GM19463 (cell line): ENCODE results near the gene MKNK2.

Experiments used
- ATAC-seq: cut with Tn5 transposase; IDR thresholded peaks from one replicate; pipeline ENCODE4 v1.9.1; 2021; ENCODE audit warnings: mild to moderate bottlenecking, moderate library complexity; ENCODE audit not compliant: unreplicated experiment

Gene MKNK2

DNA sequence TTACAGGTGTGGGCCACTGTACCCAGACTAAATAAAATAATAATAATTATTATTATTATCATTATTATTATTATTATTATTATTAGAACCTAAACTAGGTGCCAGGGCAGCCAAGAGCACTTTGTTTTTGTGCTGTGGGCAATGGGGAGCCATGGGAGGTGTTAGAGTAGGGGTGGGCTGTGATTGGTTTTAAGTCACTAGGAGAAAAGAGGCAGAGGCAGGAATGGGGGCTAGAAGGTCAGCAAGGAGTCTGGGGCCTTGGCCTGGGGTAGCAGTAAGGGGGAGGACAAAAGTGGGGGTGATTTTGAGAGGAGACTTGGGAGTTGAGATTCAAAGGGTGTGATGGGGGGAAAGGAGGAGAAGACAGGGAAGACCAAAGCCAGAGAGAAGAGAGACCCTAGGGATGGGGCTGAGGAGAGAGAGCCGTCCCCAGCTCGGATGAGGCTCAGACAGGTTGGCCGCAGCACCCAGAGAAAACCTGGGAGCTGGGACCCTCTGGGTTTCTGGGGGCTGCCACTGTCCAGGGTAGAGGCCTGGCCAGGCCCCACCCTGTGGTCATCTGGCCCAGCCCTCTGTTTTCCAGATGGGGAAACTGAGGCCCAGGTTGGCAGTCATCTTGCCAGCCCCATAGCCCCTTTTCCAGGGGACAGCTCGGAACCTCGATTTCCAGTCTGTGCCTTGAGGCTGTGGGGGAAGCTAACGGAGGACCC, 17.8 kb downstream of the MKNK2 start:
- no peak for ATAC-seq

DNA sequence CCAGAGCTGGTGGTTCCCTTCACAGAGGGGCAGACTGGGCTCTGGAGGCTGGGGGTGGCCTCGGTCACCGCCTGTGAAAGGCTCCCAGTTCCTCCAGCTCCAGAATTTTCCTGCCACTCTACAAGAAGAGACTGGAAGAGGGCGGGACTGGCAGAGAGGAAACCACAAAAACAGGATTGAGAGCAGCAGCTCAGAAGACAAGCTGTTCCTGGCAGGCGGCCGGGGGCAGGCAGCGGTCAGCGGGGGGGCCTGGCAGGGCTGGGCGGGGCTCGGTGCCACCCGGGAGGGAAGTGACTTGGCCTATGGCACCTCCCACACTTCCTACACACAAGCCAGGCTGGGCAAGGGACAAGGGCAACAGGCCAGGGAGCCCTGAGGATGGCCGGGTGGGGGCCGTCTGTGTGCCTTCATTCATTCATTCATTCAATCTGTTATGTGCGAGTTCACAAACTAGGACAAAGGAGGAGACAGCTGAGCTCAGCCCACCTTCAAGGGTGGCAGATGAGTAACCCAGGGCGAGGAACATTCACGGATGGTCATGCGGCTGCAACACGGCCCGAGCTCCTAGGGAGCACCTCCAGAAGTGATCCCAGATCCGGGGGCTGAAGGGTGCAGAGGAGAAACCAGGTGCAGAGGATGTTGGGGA, 18.6 kb downstream of the MKNK2 start:
- ATAC-seq = no peak

DNA sequence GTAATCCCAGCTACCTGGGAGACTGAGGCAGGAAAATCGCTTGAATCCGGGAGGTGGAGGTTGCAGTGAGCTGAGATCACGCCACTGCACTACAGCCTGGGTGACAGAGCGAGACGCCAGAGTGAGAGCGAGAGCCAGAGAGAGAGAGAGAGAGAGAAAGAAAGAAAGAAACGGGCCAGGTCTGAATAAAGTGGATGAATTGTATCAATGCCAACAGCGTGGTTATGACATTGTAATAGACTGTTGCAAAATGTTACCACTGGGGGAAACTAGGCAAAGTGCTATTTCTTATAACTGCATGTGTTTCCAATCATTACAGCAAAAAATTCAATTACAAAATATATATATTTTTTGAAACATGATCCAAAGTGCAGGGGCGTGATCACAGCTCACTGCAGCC, 23.7 kb downstream of the MKNK2 start:
- ATAC-seq = no peak

DNA sequence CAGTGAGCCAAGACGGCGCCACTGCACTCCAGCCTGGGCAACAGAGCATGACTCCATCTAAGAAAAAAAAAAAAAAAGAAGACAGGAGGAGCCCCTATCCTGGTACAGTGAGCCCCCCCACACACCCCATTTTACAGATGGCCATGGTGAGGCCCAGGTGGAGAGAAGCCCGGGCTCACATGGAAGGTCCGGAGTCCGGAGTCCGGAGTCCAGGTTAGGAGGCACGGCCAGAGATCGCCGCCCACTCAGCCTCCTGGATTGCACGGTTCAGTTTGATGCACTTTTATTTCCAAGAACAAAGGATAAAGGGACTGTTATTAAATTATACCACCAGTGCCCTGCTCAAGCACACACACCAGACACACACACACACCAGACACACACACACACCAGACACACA, 24.3 kb downstream of the MKNK2 start:
- no peak for ATAC-seq

DNA sequence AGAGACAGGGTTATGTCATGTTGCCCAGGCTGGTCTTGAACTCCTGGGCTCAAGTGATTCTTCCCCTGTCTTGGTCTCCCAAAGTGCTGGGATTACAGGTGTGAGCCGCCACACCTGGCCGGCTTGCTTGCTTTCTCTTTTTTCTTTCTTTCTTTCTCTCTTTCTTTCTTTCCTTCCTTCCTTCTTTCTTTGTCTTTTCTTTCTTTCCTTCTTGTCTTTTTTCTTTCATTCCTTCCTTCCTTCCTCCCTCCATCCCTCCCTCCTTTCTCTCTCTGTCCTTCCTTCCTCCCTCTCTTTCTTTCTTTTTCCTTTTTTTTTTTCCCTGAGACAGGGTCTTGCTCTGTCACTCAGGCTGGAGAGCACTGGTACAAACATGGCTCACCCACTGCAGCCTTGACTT, 28.8 kb downstream of the MKNK2 start:
- ATAC-seq = no peak

DNA sequence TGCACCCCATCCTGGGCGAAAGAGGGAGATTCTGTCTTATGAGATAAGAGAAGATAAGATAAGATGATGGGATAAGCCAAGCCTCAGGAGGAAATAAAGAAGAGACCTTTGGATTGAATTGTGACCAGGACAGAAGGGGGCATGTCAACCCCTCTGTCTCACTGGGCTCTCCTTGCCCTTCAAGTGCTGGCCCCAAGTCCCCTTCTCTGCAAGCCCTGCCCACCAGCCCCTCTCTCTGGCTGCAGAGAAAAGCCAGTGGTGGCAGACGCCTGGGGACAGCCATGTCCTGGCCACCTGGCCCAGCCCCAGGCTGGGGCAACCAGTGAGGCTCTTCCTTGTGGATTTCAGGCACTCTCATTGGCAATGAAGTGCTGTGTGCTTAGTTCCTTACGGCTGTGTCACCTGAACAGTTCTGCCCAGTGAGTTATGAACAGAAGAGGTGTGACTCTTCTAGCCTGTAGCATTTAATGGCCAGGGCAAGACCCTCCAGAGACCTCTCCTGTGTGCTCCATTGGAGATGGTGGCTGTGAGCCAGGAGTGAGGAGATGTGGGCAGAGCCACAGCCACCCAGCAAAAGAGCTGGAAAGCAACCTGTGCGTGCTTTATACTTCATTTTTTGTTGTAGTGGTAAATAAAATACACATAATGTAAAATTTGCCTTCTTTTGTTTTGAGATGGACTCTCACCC, 29.4 kb downstream of the MKNK2 start:
- no peak for ATAC-seq

DNA sequence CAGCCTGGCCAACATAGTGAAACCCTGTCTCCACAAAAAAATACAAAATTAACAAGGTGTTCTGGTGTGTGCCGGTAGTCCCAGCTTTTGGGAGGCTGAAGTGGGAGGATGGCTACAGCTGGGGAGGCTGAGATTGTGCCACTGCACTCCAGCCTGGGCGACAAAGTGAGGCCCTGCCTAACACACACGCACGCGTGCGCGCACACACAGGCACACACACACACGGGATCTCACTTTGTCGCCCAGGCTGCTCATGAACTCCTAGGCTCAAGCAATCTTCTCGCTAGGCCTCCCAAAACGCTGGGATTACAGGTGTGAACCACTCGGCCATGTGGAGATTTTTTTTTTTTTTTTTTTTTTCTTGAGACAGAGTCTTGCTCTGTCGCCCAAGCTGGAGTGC, 32.3 kb downstream of the MKNK2 start:
- no peak for ATAC-seq

DNA sequence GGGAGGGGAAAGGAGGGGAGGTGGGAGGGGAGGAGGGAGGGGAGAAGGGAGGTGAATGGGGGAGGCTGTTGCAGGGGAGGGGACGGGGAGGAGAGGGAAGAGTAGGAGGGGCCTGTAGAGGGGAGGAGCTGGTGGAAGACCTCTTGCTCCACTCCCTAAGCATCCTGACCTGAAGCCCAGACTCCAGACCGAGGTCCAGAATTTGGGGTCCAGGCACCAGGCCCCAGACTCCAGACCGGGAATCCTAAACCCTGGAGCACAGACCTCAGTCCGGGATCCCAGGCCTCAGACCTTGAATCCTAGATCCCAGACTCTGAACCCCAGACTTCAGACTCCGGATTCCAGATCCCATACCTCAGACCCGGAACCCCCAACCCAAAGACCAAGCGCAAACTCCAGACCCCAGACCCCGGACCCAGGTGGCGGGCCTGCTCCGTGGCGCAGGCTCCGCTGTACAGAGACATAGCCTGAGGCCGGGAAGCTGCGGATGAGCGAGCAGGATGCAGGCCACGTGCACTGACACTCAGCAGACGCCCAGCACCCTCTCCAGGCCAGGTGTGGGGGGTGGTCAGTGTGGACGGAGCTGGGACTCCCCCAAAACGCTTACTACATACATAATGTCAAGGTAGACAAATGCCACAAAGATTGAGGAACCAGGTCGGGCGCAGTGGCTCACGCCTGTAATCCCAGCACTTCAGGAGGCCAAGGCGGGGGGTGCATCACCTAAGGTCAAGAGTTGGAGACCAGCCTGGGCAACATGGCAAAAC, 34.8 kb downstream of the MKNK2 start:
- no peak for ATAC-seq

DNA sequence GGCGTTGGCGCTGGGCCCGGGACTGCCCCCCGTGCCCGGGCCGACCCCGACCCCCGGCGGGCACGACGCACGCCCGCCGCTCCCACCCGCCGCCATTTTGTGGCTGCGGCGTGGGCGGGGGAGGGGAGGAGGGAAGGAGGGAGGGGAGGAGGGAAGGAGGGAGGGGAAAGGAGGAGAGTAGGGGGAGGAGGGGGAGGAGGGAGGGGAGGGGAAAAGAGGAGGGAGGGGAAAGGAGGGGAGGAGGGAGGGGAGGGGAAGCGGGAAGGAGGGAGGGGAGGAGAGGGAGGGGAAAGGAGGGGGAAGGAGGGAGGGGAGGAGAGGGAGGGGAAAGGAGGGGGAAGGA, 35.5 kb downstream of the MKNK2 start, which contains the start of gene BTBD2:
Gene BTBD2 (minus strand): TSS at position 107 of the 343 bp plus-strand sequence. CDS start 11 bp downstream, at position 96.
- no peak for ATAC-seq

DNA sequence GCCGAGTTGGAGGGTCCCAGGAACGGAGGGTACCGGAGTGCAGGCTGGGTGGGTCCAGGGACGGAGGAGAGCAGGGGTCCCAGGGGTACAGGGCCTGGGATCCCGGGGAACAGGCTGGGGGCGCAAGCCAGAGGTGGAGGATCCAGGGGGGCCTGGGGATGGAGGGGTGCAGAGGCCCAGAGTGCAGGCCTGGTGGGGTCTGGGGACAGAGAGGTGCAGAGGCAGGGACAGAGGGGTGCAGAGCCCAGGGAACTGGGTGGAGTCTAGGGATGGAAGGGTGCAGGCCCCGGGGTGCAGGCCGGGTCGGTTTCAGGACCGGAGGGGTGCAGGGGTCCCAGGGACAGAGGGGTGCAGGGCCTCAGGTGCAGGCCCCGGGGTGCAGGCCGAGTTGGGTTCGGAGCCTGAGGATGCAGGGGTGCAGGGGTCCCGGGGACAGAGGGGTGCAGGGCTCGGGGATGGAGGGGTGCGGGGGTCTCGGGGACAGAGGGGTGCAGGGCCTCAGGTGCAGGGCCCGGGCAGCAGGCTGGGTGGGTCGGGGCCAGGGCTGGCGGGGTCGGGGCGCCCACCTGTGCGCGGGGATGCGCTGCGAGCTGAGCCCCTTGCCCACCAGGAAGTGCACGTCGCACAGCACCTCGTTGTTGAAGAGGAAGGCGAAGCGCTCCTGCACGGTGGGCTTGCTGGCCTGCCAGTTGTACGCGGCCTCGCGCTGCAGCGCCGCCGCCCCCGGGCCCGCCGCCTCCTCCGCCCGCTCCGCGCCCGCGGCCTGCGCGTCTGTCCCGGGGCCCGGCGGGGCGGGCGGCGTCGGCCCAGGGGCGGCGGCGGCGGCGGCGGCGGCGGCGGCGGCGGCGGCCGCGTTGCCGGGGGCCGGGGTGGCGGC, 36.1 kb downstream of the MKNK2 start:
- ATAC-seq = no peak

DNA sequence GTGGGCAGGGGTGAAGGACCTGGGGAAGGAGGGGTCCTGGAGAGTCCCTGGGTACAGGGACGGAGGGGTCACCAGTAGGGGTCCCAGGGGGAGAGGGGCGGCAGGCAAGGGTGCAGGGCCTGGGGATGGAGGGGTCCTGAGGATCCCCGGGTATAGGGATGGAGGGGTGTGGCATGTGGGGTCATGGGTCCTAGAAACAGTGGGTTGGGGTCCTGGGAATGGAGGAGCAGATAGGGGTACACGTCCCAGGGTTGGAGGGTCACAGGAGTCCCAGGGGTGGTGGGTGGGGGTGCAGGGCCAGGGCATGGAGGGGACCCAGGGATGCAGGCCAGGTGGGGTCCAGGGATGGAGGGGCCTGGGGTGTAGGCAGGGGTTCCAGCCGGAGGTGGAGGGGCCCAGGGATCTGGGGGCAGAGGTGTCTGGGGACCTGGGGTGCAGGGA, 36.9 kb downstream of the MKNK2 start:
- ATAC-seq = no peak

DNA sequence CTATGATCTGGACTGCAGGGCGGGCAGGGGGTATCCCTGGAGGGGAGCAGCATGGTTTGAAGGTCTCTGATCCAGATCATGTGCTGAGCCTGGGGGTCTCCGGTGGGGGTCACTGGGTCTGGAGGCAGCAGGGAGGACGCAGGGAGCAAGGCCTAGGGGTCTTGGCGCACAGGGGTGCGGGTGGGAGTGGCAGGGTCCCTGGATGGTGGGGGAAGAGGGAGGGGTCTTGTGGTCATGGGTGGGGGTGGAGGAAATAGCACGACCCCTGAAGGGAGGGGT, 37.4 kb downstream of the MKNK2 start:
- ATAC-seq = no peak

DNA sequence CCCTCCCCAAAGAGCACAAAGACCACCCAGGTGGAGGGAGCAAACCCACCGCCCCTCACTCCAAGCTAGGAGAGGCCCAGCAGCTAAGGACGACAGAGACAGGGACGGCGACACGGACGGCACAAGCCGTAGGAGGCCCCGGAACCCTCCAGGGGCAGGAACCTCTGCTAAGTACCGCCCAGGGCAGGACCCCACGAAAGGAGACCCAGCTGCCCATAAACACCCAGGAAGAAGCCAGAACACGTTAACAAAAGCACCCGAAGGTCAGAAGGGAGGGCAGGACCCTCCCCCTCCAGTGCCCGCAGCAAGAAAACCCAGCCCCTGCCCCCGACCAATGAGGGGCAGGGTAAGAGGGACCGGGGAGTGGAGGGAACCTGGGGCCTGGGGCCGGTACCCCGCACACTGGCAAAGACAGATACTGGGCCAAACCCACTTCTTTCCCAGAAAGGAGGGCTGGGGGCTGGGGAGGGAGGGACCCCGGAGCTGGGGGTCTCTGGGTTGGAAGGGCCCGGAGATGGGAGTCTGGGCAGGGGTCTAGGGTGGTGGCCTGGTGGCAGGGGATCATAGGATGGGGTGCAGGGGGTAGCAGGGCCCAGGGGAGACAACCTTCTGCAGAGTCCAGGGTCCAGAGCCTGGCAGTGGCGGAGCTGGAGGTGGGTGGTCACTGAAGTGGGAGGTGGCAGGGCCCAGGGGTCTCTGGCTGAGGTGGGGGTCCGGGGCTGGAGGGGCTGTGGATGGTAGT, 37.9 kb downstream of the MKNK2 start:
- ATAC-seq = no peak

DNA sequence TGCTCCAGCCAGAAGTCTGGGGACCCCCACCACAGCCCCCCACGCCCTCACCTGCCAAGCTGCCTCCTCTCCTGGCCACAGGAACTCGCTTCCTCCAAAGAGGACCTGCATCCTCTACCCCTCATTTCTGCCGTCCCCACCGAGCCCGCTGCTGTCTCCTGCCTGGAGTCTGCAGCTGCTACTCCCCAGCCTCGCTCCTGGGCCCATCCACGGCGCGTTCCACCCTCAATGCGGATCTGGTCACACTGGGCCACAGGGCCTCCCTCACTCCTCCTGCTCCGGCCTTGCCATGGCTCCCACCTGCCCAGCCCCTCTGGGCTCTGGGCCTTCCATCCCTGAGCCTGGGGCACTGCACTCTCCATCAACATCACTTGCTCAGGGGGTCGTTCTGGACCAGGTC, 39.9 kb downstream of the MKNK2 start:
- ATAC-seq = no peak

DNA sequence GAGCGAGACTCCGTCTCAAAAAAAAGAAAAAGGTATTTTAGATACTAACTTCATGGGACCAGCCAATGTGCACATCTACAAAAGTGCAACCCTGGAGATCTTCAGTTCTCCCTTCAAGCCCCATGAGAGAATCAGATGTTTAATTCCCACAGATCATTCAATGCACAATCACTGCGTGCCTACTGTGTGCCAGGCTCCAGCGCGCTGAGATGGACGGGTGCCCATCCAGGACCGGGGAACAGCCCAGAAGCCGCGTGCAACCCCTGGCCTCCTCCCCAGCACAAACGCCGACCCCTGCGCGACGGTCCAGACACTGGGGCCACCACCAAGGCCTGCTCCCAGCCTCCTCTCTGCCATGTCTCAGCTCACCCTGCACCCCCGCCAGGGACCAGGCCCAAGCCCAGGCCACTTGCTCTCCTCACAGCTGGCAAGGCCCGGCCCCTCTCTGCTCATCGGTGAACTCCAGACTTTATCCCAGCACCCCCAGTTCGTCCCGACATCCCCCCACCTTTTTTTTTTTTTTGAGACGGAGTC, 40.8 kb downstream of the MKNK2 start:
- ATAC-seq = no peak

DNA sequence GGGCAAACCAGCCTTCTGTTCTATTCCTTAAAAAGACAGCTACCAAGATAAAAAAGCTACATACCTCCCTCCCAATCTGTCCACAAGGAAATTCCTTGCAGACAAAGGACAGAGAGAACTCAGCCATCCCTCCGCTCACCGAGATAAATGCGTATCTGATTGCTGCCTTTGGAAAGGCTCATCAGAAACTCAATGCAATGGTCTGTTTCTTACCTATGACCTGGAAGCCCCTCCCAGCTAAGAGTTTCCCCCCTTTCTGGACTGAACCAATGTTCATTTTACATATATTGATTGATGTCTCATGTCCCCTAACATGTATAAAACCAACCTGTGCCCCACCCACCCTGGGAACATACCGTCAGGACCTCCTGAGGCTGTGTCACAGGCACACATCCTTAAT, 47.2 kb downstream of the MKNK2 start:
- ATAC-seq = no peak

DNA sequence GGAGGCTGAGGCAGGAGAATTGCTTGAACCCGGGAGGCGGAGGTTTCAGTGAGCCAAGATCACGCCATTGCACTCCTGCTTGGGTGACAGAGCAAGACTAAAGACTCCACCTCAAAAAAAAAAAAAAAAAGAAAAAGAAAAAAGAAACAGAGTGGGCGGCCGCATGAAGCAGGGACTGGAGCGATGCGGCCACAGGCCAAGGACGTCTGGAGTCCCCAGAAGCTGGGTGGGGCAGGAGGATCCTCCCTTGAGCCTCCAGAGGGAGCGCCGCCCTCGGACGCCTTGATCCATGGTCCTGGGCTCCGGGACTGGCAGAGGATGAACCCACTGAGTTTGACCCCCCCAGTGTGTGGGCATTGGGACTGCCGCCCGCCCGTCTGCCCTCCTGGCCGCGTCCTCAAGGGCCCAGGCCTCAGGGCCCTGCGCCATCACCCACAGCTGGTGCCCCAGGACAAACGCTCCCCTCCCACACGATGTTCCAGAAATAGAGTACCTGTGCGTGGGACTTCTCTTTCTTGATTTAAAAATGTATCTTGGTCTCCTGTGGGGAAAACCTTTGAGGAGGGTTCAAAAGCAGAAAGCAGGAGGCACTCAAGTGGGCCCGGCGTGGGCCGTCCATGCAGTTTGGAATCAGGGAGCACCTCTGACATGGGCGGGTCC, 51.1 kb downstream of the MKNK2 start:
- no peak for ATAC-seq

DNA sequence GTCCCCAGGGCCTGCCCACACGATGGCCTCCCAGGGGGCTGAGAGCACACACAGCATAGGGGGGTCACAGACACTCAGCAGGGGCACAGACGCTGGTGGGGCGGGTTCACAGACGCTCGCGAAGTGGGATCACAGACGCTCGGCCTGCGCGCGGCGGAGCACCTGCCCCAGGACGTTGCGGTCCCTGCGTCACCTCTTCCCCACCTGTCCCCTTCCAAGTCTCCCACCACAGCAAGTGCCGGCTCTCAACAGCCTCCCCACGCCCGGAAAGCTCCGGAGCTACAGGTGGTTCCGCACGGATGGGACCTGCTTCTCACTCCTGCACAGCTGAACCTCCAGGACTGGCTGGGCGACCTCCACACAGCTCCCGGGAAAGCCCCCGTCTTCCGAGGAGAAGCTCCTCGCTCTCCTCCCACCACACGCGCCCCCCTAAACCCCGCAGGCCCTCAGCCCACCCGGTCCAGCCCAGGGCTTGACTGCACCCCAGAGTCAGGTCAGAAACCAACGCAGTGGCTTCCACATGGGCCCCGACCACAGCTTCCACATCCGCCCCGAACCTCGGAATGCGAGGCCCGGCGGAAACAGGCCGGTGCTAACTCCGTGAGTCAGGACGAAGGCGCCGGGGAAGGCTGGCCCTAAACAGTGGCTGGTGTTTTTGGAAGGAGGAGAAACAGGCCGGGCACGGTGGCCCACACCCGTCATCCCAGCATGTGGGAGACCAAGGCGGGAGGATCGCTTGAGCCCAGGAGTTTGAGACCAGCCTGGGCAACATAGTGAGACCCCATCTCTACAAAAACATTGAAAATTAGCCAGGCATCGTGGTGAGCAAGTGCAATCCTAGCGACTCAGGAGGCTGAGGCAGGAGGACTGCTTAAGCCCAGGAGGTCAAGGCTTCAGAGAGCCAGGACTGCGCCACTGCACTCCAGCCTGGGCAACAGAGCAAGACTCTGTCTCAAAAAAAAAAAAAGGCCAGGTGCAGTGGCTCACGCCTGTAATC, 52.0 kb downstream of the MKNK2 start:
- ATAC-seq = no peak
